ENCODE measurements around the gene CNDP2.

The CNDP2 gene

GRCh38 chr18:74476140-74476539 lies 20.0 kb upstream of the CNDP2 start:
- TF ChIP-seq, protein P1, sequence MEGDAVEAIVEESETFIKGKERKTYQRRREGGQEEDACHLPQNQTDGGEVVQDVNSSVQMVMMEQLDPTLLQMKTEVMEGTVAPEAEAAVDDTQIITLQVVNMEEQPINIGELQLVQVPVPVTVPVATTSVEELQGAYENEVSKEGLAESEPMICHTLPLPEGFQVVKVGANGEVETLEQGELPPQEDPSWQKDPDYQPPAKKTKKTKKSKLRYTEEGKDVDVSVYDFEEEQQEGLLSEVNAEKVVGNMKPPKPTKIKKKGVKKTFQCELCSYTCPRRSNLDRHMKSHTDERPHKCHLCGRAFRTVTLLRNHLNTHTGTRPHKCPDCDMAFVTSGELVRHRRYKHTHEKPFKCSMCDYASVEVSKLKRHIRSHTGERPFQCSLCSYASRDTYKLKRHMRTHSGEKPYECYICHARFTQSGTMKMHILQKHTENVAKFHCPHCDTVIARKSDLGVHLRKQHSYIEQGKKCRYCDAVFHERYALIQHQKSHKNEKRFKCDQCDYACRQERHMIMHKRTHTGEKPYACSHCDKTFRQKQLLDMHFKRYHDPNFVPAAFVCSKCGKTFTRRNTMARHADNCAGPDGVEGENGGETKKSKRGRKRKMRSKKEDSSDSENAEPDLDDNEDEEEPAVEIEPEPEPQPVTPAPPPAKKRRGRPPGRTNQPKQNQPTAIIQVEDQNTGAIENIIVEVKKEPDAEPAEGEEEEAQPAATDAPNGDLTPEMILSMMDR (IDR thresholded peaks at IDR 0.05; ENCODE audit: low read length), result peak; percentile 26
- TF ChIP-seq EZH2 (optimal IDR thresholded peaks at IDR 0.05; ENCODE audit: low read depth, low read length) (no peak), EZH2phosphoT487 (IDR thresholded peaks at IDR 0.05; ENCODE audit: low read length) (no peak)
- no peak overlapping the region for H2AFZ ChIP-seq (ENCODE audit: low read length)
- DNase-seq, result no peak
- H3K9me2 ChIP-seq (replicated peaks; ENCODE audit: insufficient read depth, low read length), result no peaks in the 10 kb centered on the region
- H3F3A ChIP-seq (ENCODE audit: insufficient read depth, low read length), result no peaks in the 10 kb centered on the region
- H3K4me1 ChIP-seq (ENCODE audit: low read length), result no peaks in the 10 kb centered on the region
- H3K36me3 ChIP-seq (replicated peaks; ENCODE audit: insufficient read depth, low read length), result no peaks in the 10 kb centered on the region
- H3K27ac ChIP-seq (ENCODE audit: low read length), result no peak overlapping the region
- no peaks in the 10 kb centered on the region for H3K27me3 ChIP-seq (replicated peaks; ENCODE audit: insufficient read depth, low read length)
- no peak overlapping the region for H3K4me3 ChIP-seq (ENCODE audit: low read length)
- H4K20me1 ChIP-seq (ENCODE audit: insufficient read depth, low read length), result no peaks in the 10 kb centered on the region
- no peak overlapping the region for H3K9ac ChIP-seq (ENCODE audit: low read length)
- no peaks in the 10 kb centered on the region for H3K79me2 ChIP-seq (ENCODE audit: low read length)
- no peak overlapping the region for H3K4me2 ChIP-seq (ENCODE audit: low read depth, low read length)
- H3K9me3 ChIP-seq (replicated peaks; ENCODE audit: insufficient read depth, low read length), result no peaks in the 10 kb centered on the region

GRCh38 chr18:74477771-74478170 lies 18.4 kb upstream of the CNDP2 start:
- no peaks in the 10 kb centered on the region for H3K4me1 ChIP-seq (ENCODE audit: low read length)
- no peak overlapping the region for H3K27ac ChIP-seq (ENCODE audit: low read length)
- TF ChIP-seq EZH2phosphoT487 (IDR thresholded peaks at IDR 0.05; ENCODE audit: low read length) (no peak), EZH2 (optimal IDR thresholded peaks at IDR 0.05; ENCODE audit: low read depth, low read length) (no peak)
- TF ChIP-seq, protein P1 (IDR thresholded peaks at IDR 0.05; ENCODE audit: low read length), result no peak
- no peaks in the 10 kb centered on the region for H3K9me2 ChIP-seq (replicated peaks; ENCODE audit: insufficient read depth, low read length)
- no peaks in the 10 kb centered on the region for H3K9me3 ChIP-seq (replicated peaks; ENCODE audit: insufficient read depth, low read length)
- H2AFZ ChIP-seq (ENCODE audit: low read length), result no peak overlapping the region
- H3K79me2 ChIP-seq (ENCODE audit: low read length), result no peaks in the 10 kb centered on the region
- no peaks in the 10 kb centered on the region for H3K36me3 ChIP-seq (replicated peaks; ENCODE audit: insufficient read depth, low read length)
- H4K20me1 ChIP-seq (ENCODE audit: insufficient read depth, low read length), result no peaks in the 10 kb centered on the region
- no peaks in the 10 kb centered on the region for H3F3A ChIP-seq (ENCODE audit: insufficient read depth, low read length)
- no peaks in the 10 kb centered on the region for H3K27me3 ChIP-seq (replicated peaks; ENCODE audit: insufficient read depth, low read length)
- no peak overlapping the region for H3K9ac ChIP-seq (ENCODE audit: low read length)
- no peak for DNase-seq
- H3K4me3 ChIP-seq (ENCODE audit: low read length), result no peak overlapping the region
- H3K4me2 ChIP-seq (ENCODE audit: low read depth, low read length), result no peak overlapping the region

DNA sequence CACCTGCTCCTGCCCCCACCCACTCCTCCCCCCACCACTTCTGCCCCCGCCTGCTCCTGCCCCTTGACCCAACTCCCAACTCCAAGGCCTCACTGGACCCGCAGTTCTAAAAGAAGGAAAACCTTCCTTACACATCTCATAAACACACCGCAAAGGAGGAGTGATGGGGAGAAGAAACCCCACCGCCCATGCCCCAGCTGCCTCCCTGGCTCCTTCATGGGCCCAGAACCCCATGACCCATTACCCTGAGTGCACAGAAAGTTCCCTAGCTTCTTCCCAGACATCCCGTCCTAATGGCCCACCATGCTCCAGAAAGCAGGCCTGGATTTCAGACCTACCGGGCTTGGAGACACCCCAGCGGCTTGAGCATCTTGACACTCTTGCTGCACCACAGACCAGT lies 17.8 kb upstream of the CNDP2 start:
- no peak overlapping the region for H3K4me3 ChIP-seq (ENCODE audit: low read length)

DNA sequence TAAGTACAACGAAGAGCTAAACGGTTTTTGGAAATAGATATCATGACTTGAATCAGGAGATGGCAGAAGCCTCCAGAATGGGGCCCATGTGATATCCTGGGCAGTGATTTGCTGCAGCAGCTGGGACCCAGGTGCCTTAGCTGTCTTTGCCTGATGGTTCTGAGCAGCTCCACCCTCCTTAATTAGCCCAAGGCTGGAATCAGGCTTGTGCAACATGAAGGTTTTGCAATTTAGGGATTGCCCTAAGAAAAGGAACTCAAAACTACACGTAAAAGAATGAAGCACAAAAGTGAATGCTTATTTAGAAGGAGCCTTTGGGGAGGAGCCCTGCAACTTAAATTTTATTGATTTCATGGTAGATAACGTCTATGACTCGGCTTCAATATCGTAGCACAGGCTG lies 17.3 kb upstream of the CNDP2 start:
- no peak overlapping the region for H3K4me3 ChIP-seq (ENCODE audit: low read length)
- no peak overlapping the region for H2AFZ ChIP-seq (ENCODE audit: low read length)
- no peaks in the 10 kb centered on the region for H4K20me1 ChIP-seq (ENCODE audit: insufficient read depth, low read length)
- H3K9me3 ChIP-seq (replicated peaks; ENCODE audit: insufficient read depth, low read length), result no peaks in the 10 kb centered on the region
- no peaks in the 10 kb centered on the region for H3K27me3 ChIP-seq (replicated peaks; ENCODE audit: insufficient read depth, low read length)
- H3K9ac ChIP-seq (ENCODE audit: low read length), result no peak overlapping the region
- no peak overlapping the region for H3K4me2 ChIP-seq (ENCODE audit: low read depth, low read length)
- no peak overlapping the region for H3K27ac ChIP-seq (ENCODE audit: low read length)
- DNase-seq, result no peak
- no peaks in the 10 kb centered on the region for H3K36me3 ChIP-seq (replicated peaks; ENCODE audit: insufficient read depth, low read length)
- no peaks in the 10 kb centered on the region for H3K79me2 ChIP-seq (ENCODE audit: low read length)
- no peaks in the 10 kb centered on the region for H3K9me2 ChIP-seq (replicated peaks; ENCODE audit: insufficient read depth, low read length)
- H3F3A ChIP-seq (ENCODE audit: insufficient read depth, low read length), result no peaks in the 10 kb centered on the region
- H3K4me1 ChIP-seq (ENCODE audit: low read length), result no peaks in the 10 kb centered on the region
- TF ChIP-seq, protein P1 (IDR thresholded peaks at IDR 0.05; ENCODE audit: low read length), result no peak
- TF ChIP-seq EZH2phosphoT487 (IDR thresholded peaks at IDR 0.05; ENCODE audit: low read length), result no peak
- no peak for TF ChIP-seq EZH2 (optimal IDR thresholded peaks at IDR 0.05; ENCODE audit: low read depth, low read length)

More for the DNA sequence above, 17.8 kb upstream of the CNDP2 start:
- no peaks in the 10 kb centered on the region for H3K36me3 ChIP-seq (replicated peaks; ENCODE audit: insufficient read depth, low read length)
- no peaks in the 10 kb centered on the region for H3K27me3 ChIP-seq (replicated peaks; ENCODE audit: insufficient read depth, low read length)
- no peaks in the 10 kb centered on the region for H3K9me3 ChIP-seq (replicated peaks; ENCODE audit: insufficient read depth, low read length)
- no peak for DNase-seq
- H2AFZ ChIP-seq (ENCODE audit: low read length), result no peak overlapping the region
- no peaks in the 10 kb centered on the region for H3K4me1 ChIP-seq (ENCODE audit: low read length)
- no peak overlapping the region for H3K27ac ChIP-seq (ENCODE audit: low read length)
- H3K9ac ChIP-seq (ENCODE audit: low read length), result no peak overlapping the region
- H3K79me2 ChIP-seq (ENCODE audit: low read length), result no peaks in the 10 kb centered on the region
- H3F3A ChIP-seq (ENCODE audit: insufficient read depth, low read length), result no peaks in the 10 kb centered on the region
- H4K20me1 ChIP-seq (ENCODE audit: insufficient read depth, low read length), result no peaks in the 10 kb centered on the region
- no peaks in the 10 kb centered on the region for H3K9me2 ChIP-seq (replicated peaks; ENCODE audit: insufficient read depth, low read length)
- no peak overlapping the region for H3K4me2 ChIP-seq (ENCODE audit: low read depth, low read length)
- TF ChIP-seq EZH2phosphoT487 (IDR thresholded peaks at IDR 0.05; ENCODE audit: low read length), result no peak

All from MM.1S (cell line).